DOHH2 (cell line): ENCODE results near the gene CAMKMT.

Experiments
- H3F3A ChIP-seq: fragments of 200-600 bp; sonication (generic), shearing (Covaris generic); 2 replicates; pipeline ENCODE4 v1.6.0; 2016; ENCODE audit warnings: antibody characterized with exemption, mild to moderate bottlenecking; ENCODE audit not compliant: control insufficient read depth, insufficient read depth
- H3K27ac ChIP-seq: fragments of 200-600 bp; sonication (generic); 2 replicates; pipeline ENCODE4 v1.5.1; 2014; ENCODE audit warnings: low read depth, mild to moderate bottlenecking, low read length, moderate library complexity
- H3K27me3 ChIP-seq: fragments of 200-600 bp; sonication (generic); 2 replicates; pipeline ENCODE4 v1.6.1; 2014; ENCODE audit warnings: mild to moderate bottlenecking, low read length, mixed read lengths; ENCODE audit not compliant: control insufficient read depth
- H3K36me3 ChIP-seq: fragments of 200-600 bp; sonication (generic); 2 replicates; pipeline ENCODE4 v1.6.1; 2014; ENCODE audit warnings: mild to moderate bottlenecking, low read length, moderate library complexity, mixed read lengths; ENCODE audit not compliant: control insufficient read depth
- H3K4me1 ChIP-seq: fragments of 200-600 bp; sonication (generic); 2 replicates; pipeline ENCODE4 v1.6.1; 2014; ENCODE audit warnings: mild to moderate bottlenecking, low read length, mixed read lengths; ENCODE audit not compliant: control insufficient read depth
- H3K4me2 ChIP-seq: fragments of 200-600 bp; sonication (generic); 2 replicates; pipeline ENCODE4 v1.6.0; 2014; ENCODE audit warnings: mild to moderate bottlenecking, low read length, moderate library complexity
- H3K4me3 ChIP-seq: fragments of 200-600 bp; sonication (generic); 2 replicates; pipeline ENCODE4 v1.5.1; 2014; ENCODE audit warnings: mild to moderate bottlenecking, low read length, mixed read lengths
- H3K79me2 ChIP-seq: fragments of 200-600 bp; sonication (generic); 2 replicates; pipeline ENCODE4 v1.6.1; 2014; ENCODE audit warnings: mild to moderate bottlenecking, low read length, mixed read lengths; ENCODE audit not compliant: control insufficient read depth
- H3K9me2 ChIP-seq: fragments of 200-600 bp; sonication (generic); replicated peaks from 2 replicates; pipeline ENCODE4 v1.6.1; 2014; ENCODE audit warnings: mild to moderate bottlenecking, low read length, mixed read lengths; ENCODE audit not compliant: control insufficient read depth
- H3K9me3 ChIP-seq: fragments of 200-600 bp; sonication (generic); 2 replicates; pipeline ENCODE4 v1.6.1; 2014; ENCODE audit warnings: antibody characterized with exemption, low read length, mixed read lengths; ENCODE audit not compliant: control insufficient read depth, insufficient read depth
- H4K20me1 ChIP-seq: fragments of 200-600 bp; sonication (generic); 2 replicates; pipeline ENCODE4 v1.6.0; 2014; ENCODE audit warnings: low read depth, mild to moderate bottlenecking, antibody characterized with exemption, low read length, moderate library complexity; ENCODE audit not compliant: control insufficient read depth, insufficient read depth
- EZH2phosphoT487 ChIP-seq: fragments of 200-600 bp; sonication (generic); IDR thresholded peaks from 2 replicates; pipeline ENCODE4 v1.6.1; 2017; ENCODE audit warnings: borderline replicate concordance, mild to moderate bottlenecking, antibody characterized with exemption, low read length, moderate library complexity, mixed read lengths
- TF ChIP-seq, protein P1 (sequence below): fragments of 200-600 bp; sonication (generic); IDR thresholded peaks from one replicate; pipeline ENCODE4 v1.5.1; 2014; ENCODE audit warnings: antibody characterized with exemption, mild to moderate bottlenecking, low read depth, low read length; ENCODE audit not compliant: poor library complexity, severe bottlenecking

CAMKMT gene

GRCh38 chr2:44687686-44688455, 326.1 kb downstream of the CAMKMT start:
- no peaks in the 10 kb centered on the region for H3K27me3 ChIP-seq
- no peaks in the 10 kb centered on the region for H3K36me3 ChIP-seq
- no peaks in the 10 kb centered on the region for H3K9me2 ChIP-seq
- H4K20me1 ChIP-seq: no peaks in the 10 kb centered on the region
- no peak overlapping the region for H3K4me2 ChIP-seq
- H3K9me3 ChIP-seq: no peaks in the 10 kb centered on the region
- no peaks in the 10 kb centered on the region for H3K79me2 ChIP-seq
- H3F3A ChIP-seq: no peaks in the 10 kb centered on the region
- H3K4me3 ChIP-seq: no peak overlapping the region
- no peak overlapping the region for H3K27ac ChIP-seq
- peaks cover 3% of the 10 kb centered on the region for H3K4me1 ChIP-seq
- TF ChIP-seq, protein P1, sequence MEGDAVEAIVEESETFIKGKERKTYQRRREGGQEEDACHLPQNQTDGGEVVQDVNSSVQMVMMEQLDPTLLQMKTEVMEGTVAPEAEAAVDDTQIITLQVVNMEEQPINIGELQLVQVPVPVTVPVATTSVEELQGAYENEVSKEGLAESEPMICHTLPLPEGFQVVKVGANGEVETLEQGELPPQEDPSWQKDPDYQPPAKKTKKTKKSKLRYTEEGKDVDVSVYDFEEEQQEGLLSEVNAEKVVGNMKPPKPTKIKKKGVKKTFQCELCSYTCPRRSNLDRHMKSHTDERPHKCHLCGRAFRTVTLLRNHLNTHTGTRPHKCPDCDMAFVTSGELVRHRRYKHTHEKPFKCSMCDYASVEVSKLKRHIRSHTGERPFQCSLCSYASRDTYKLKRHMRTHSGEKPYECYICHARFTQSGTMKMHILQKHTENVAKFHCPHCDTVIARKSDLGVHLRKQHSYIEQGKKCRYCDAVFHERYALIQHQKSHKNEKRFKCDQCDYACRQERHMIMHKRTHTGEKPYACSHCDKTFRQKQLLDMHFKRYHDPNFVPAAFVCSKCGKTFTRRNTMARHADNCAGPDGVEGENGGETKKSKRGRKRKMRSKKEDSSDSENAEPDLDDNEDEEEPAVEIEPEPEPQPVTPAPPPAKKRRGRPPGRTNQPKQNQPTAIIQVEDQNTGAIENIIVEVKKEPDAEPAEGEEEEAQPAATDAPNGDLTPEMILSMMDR: no peak
- TF ChIP-seq EZH2phosphoT487: no peak

GRCh38 chr2:44688456-44689124, 326.8 kb downstream of the CAMKMT start:
- no peaks in the 10 kb centered on the region for H3K27me3 ChIP-seq
- no peaks in the 10 kb centered on the region for H4K20me1 ChIP-seq
- H3K4me2 ChIP-seq: no peak overlapping the region
- H3K27ac ChIP-seq: no peak overlapping the region
- peaks cover 3% of the 10 kb centered on the region for H3K4me1 ChIP-seq
- no peak for TF ChIP-seq EZH2phosphoT487
- TF ChIP-seq, protein P1: no peak
- H3K79me2 ChIP-seq: no peaks in the 10 kb centered on the region
- H3K9me3 ChIP-seq: no peaks in the 10 kb centered on the region
- H3F3A ChIP-seq: no peaks in the 10 kb centered on the region
- no peaks in the 10 kb centered on the region for H3K36me3 ChIP-seq
- H3K9me2 ChIP-seq: no peaks in the 10 kb centered on the region
- H3K4me3 ChIP-seq: no peak overlapping the region

- Histone ChIP-seq H4K20me1 (no peaks in the 10 kb centered on the region), H3K4me2 (no peak overlapping the region), H3K27me3 (no peaks in the 10 kb centered on the region), H3K27ac (no peak overlapping the region), H3K4me3 (no peak overlapping the region), H3K9me2 (no peaks in the 10 kb centered on the region), H3K9me3 (no peaks in the 10 kb centered on the region), H3K79me2 (no peaks in the 10 kb centered on the region), H3F3A (no peaks in the 10 kb centered on the region), H3K4me1 (peaks cover 3% of the 10 kb centered on the region), H3K36me3 (no peaks in the 10 kb centered on the region)
- TF ChIP-seq EZH2phosphoT487: no peak
- TF ChIP-seq, protein P1: no peak
Observed at GRCh38 chr2:44689516-44689915, 327.8 kb downstream of the CAMKMT start.
